GM23338 (cell line): ENCODE data around the gene ZNF830. TPM values are rescaled to one million over a fixed set of nuclear protein-coding genes. Genes with fewer than 3 reads are reported as not detected.

Experiments
- ATAC-seq: fragments of 200-7000 bp; cut with Tn5 transposase; 3 replicates; pipeline ENCODE4 v1.9.1; 2020
- DNase-seq: peaks from one replicate; pipeline ENCODE4 v3.0.0-alpha.2; 2015; ENCODE audit warnings: low spot score
- H2AFZ ChIP-seq: fragments of 200-600 bp; sonication (generic); 2 replicates; pipeline ENCODE4 v1.8.0; 2016; ENCODE audit warnings: antibody characterized with exemption, mild to moderate bottlenecking, moderate library complexity
- H3F3A ChIP-seq: fragments of 200-600 bp; sonication (generic); replicated peaks from 2 replicates; pipeline ENCODE4 v1.8.0; 2017; ENCODE audit warnings: antibody characterized with exemption, mixed run types, low read depth
- H3K27ac ChIP-seq: fragments of 200-600 bp; sonication (generic); 2 replicates; pipeline ENCODE4 v1.6.1; 2016; ENCODE audit warnings: low read depth
- H3K27me3 ChIP-seq: fragments of 200-600 bp; sonication (generic); 2 replicates; pipeline ENCODE4 v1.8.0; 2016; ENCODE audit warnings: mild to moderate bottlenecking, mixed run types, moderate library complexity; ENCODE audit not compliant: insufficient read depth
- H3K36me3 ChIP-seq: fragments of 200-600 bp; sonication (generic); 2 replicates; pipeline ENCODE4 v1.8.0; 2016; ENCODE audit warnings: mild to moderate bottlenecking; ENCODE audit not compliant: insufficient read depth
- H3K4me1 ChIP-seq: fragments of 200-600 bp; sonication (generic); 2 replicates; pipeline ENCODE4 v1.8.0; 2016; ENCODE audit warnings: mild to moderate bottlenecking, moderate library complexity; ENCODE audit not compliant: insufficient read depth
- H3K4me2 ChIP-seq: fragments of 200-600 bp; sonication (generic); 2 replicates; pipeline ENCODE4 v1.7.1; 2017; ENCODE audit warnings: mixed run types
- H3K4me3 ChIP-seq: fragments of 200-600 bp; sonication (generic); 2 replicates; pipeline ENCODE4 v1.6.1; 2016; ENCODE audit warnings: mixed run types
- H3K79me2 ChIP-seq: fragments of 200-600 bp; sonication (generic); replicated peaks from 2 replicates; pipeline ENCODE4 v1.8.0; 2017; ENCODE audit warnings: mild to moderate bottlenecking; ENCODE audit not compliant: insufficient read depth
- H3K9me2 ChIP-seq: fragments of 200-600 bp; sonication (generic); 2 replicates; pipeline ENCODE4 v1.8.0; 2017; ENCODE audit not compliant: insufficient read depth
- H4K20me1 ChIP-seq: fragments of 200-600 bp; sonication (generic); replicated peaks from 2 replicates; pipeline ENCODE4 v1.8.0; 2017; ENCODE audit warnings: mild to moderate bottlenecking; ENCODE audit not compliant: insufficient read depth
- H3K27ac Mint-ChIP-seq: 2 replicates; pipeline ENCODE4 v1.8.0; 2020; ENCODE audit warnings: inconsistent platforms, mild to moderate bottlenecking, moderate library complexity, mixed read lengths
- H3K27me3 Mint-ChIP-seq: 3 replicates; pipeline ENCODE4 v1.8.0; 2022; ENCODE audit warnings: low read depth, mild to moderate bottlenecking, moderate library complexity, mixed read lengths, inconsistent platforms; ENCODE audit not compliant: insufficient read depth, poor library complexity
- H3K36me3 Mint-ChIP-seq: 3 replicates; pipeline ENCODE4 v1.8.0; 2021; ENCODE audit warnings: low read depth, mild to moderate bottlenecking, inconsistent platforms, moderate library complexity, mixed read lengths
- H3K4me1 Mint-ChIP-seq: 3 replicates; pipeline ENCODE4 v1.8.0; 2020; ENCODE audit warnings: mild to moderate bottlenecking, inconsistent platforms, mixed read lengths
- H3K4me3 Mint-ChIP-seq: 3 replicates; pipeline ENCODE4 v1.8.0; 2021; ENCODE audit warnings: moderate library complexity, mild to moderate bottlenecking, inconsistent platforms, mixed read lengths
- H3K9me3 Mint-ChIP-seq: 3 replicates; pipeline ENCODE4 v1.8.0; 2020; ENCODE audit warnings: moderate library complexity, mild to moderate bottlenecking, inconsistent platforms, mixed read lengths
- CREB1 ChIP-seq: fragments of 250-450 bp; sonication (Bioruptor Pico); IDR thresholded peaks from 2 replicates; pipeline ENCODE4 v1.5.0; 2020; ENCODE audit warnings: low read depth, mild to moderate bottlenecking, moderate library complexity
- EZH2 ChIP-seq: fragments of 200-600 bp; sonication (generic); IDR thresholded peaks from one replicate; pipeline ENCODE4 v1.8.0; 2017; ENCODE audit warnings: antibody characterized with exemption, mild to moderate bottlenecking, low read depth; ENCODE audit not compliant: unreplicated experiment
- EZH2phosphoT487 ChIP-seq: fragments of 200-600 bp; sonication (generic); IDR thresholded peaks from one replicate; pipeline ENCODE4 v1.8.1; 2018; ENCODE audit warnings: antibody characterized with exemption; ENCODE audit not compliant: unreplicated experiment
- JUNB ChIP-seq: IDR thresholded peaks from one replicate; pipeline ENCODE4 v1.6.1; 2016; ENCODE audit warnings: antibody characterized with exemption; ENCODE audit not compliant: unreplicated experiment
- ZNF114 ChIP-seq: fragments of 250-450 bp; sonication (Bioruptor Pico); IDR thresholded peaks from 2 replicates; pipeline ENCODE4 v1.5.0; 2020; ENCODE audit warnings: mild to moderate bottlenecking, moderate library complexity
- polyA plus RNA-seq: library from polyadenylated mRNA; unstranded; fragments of >200 nt; fragmentation: Nextera tagmentation; extraction: Ambion mirVana; gene quantifications from 2 replicates; pipeline ENCODE4 v1.2.1, GENCODE V29; 2016
- total RNA-seq: library from RNA; depleted of rRNA; stranded (reverse); fragments of >200 nt; shearing (Covaris generic); gene quantifications from 2 replicates; pipeline ENCODE4 v1.2.3, GENCODE V29; 2014
- TF ChIP-seq, protein P1 (sequence below): IDR thresholded peaks from one replicate; pipeline ENCODE4 v1.6.1; 2018; ENCODE audit warnings: antibody characterized with exemption; ENCODE audit not compliant: unreplicated experiment
- TF ChIP-seq, protein P2 (sequence below): fragments of 250-450 bp; sonication (Bioruptor Pico); IDR thresholded peaks from 2 replicates; pipeline ENCODE4 v1.5.0; 2020; ENCODE audit warnings: mild to moderate bottlenecking, moderate library complexity

ZNF830 gene
- total and polyA plus RNA-seq, 2 experiments from 2014 or later: 12.8 to 22.3 TPM

DNA sequence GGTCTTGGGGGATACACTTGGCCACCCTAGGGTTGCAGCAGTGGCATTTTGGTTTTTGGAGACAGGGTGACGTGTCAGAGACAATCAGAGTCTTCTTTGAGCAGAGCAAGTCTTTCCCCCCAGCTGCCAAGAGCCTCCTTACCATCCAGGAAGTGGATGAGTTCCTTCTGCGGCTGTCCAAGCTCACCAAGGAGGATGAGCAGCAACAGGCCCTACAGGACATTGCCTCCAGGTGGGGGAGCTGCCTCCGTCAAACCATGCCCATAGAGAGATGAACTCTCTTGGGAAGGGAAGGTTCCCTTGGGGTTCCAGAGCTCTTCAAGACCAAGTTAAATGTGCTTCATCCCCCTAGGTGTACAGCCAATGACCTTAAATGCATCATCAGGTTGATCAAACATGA, 30.3 kb downstream of the ZNF830 start:
- no peak overlapping the region for H2AFZ ChIP-seq

More for the DNA sequence above, 30.3 kb downstream of the ZNF830 start:
- Histone ChIP-seq H3K4me2 (no peak overlapping the region), H3K36me3 (peaks cover 76% of the 10 kb centered on the region), H3K27me3 (no peaks in the 10 kb centered on the region), H3K4me1 (no peaks in the 10 kb centered on the region), H4K20me1 (peaks cover 24% of the 10 kb centered on the region), H3K79me2 (peaks cover 12% of the 10 kb centered on the region; the same call in 1 of the 2 replicates), H3K9me2 (no peaks in the 10 kb centered on the region), H3K4me3 (no peak overlapping the region), H3F3A (no peaks in the 10 kb centered on the region), H3K27ac (no peak overlapping the region)
- Mint-ChIP-seq H3K27ac (no peak overlapping the region), H3K4me1 (no peaks in the 10 kb centered on the region), H3K36me3 (peaks cover 95% of the 10 kb centered on the region), H3K27me3 (peaks cover 1% of the 10 kb centered on the region), H3K9me3 (no peaks in the 10 kb centered on the region), H3K4me3 (no peak overlapping the region)
- TF ChIP-seq, protein P1, sequence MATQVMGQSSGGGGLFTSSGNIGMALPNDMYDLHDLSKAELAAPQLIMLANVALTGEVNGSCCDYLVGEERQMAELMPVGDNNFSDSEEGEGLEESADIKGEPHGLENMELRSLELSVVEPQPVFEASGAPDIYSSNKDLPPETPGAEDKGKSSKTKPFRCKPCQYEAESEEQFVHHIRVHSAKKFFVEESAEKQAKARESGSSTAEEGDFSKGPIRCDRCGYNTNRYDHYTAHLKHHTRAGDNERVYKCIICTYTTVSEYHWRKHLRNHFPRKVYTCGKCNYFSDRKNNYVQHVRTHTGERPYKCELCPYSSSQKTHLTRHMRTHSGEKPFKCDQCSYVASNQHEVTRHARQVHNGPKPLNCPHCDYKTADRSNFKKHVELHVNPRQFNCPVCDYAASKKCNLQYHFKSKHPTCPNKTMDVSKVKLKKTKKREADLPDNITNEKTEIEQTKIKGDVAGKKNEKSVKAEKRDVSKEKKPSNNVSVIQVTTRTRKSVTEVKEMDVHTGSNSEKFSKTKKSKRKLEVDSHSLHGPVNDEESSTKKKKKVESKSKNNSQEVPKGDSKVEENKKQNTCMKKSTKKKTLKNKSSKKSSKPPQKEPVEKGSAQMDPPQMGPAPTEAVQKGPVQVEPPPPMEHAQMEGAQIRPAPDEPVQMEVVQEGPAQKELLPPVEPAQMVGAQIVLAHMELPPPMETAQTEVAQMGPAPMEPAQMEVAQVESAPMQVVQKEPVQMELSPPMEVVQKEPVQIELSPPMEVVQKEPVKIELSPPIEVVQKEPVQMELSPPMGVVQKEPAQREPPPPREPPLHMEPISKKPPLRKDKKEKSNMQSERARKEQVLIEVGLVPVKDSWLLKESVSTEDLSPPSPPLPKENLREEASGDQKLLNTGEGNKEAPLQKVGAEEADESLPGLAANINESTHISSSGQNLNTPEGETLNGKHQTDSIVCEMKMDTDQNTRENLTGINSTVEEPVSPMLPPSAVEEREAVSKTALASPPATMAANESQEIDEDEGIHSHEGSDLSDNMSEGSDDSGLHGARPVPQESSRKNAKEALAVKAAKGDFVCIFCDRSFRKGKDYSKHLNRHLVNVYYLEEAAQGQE: no peak
- TF ChIP-seq, protein P2, sequence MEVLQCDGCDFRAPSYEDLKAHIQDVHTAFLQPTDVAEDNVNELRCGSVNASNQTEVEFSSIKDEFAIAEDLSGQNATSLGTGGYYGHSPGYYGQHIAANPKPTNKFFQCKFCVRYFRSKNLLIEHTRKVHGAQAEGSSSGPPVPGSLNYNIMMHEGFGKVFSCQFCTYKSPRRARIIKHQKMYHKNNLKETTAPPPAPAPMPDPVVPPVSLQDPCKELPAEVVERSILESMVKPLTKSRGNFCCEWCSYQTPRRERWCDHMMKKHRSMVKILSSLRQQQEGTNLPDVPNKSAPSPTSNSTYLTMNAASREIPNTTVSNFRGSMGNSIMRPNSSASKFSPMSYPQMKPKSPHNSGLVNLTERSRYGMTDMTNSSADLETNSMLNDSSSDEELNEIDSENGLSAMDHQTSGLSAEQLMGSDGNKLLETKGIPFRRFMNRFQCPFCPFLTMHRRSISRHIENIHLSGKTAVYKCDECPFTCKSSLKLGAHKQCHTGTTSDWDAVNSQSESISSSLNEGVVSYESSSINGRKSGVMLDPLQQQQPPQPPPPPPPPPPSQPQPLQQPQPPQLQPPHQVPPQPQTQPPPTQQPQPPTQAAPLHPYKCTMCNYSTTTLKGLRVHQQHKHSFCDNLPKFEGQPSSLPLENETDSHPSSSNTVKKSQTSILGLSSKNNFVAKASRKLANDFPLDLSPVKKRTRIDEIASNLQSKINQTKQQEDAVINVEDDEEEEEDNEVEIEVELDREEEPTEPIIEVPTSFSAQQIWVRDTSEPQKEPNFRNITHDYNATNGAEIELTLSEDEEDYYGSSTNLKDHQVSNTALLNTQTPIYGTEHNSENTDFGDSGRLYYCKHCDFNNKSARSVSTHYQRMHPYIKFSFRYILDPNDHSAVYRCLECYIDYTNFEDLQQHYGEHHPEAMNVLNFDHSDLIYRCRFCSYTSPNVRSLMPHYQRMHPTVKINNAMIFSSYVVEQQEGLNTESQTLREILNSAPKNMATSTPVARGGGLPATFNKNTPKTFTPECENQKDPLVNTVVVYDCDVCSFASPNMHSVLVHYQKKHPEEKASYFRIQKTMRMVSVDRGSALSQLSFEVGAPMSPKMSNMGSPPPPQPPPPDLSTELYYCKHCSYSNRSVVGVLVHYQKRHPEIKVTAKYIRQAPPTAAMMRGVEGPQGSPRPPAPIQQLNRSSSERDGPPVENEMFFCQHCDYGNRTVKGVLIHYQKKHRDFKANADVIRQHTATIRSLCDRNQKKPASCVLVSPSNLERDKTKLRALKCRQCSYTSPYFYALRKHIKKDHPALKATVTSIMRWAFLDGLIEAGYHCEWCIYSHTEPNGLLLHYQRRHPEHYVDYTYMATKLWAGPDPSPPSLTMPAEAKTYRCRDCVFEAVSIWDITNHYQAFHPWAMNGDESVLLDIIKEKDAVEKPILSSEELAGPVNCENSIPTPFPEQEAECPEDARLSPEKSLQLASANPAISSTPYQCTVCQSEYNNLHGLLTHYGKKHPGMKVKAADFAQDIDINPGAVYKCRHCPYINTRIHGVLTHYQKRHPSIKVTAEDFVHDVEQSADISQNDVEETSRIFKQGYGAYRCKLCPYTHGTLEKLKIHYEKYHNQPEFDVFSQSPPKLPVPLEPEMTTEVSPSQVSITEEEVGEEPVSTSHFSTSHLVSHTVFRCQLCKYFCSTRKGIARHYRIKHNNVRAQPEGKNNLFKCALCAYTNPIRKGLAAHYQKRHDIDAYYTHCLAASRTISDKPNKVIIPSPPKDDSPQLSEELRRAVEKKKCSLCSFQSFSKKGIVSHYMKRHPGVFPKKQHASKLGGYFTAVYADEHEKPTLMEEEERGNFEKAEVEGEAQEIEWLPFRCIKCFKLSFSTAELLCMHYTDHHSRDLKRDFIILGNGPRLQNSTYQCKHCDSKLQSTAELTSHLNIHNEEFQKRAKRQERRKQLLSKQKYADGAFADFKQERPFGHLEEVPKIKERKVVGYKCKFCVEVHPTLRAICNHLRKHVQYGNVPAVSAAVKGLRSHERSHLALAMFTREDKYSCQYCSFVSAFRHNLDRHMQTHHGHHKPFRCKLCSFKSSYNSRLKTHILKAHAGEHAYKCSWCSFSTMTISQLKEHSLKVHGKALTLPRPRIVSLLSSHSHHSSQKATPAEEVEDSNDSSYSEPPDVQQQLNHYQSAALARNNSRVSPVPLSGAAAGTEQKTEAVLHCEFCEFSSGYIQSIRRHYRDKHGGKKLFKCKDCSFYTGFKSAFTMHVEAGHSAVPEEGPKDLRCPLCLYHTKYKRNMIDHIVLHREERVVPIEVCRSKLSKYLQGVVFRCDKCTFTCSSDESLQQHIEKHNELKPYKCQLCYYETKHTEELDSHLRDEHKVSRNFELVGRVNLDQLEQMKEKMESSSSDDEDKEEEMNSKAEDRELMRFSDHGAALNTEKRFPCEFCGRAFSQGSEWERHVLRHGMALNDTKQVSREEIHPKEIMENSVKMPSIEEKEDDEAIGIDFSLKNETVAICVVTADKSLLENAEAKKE (CRISPR knock-in tag): no peak
- TF ChIP-seq ZNF114 (CRISPR knock-in tag): no peak
- TF ChIP-seq CREB1: no peak
- no peak for TF ChIP-seq JUNB
- TF ChIP-seq EZH2: no peak
- TF ChIP-seq EZH2phosphoT487: no peak
- no peak for DNase-seq
- no peak for ATAC-seq
